ENCODE results near the gene TRDMT1. TPM values are rescaled to one million over a fixed set of nuclear protein-coding genes. Genes with fewer than 3 reads are reported as not detected.

TRDMT1 gene
- total RNA-seq, 1 donor from 2014 or later = 5.7 TPM

DNA sequence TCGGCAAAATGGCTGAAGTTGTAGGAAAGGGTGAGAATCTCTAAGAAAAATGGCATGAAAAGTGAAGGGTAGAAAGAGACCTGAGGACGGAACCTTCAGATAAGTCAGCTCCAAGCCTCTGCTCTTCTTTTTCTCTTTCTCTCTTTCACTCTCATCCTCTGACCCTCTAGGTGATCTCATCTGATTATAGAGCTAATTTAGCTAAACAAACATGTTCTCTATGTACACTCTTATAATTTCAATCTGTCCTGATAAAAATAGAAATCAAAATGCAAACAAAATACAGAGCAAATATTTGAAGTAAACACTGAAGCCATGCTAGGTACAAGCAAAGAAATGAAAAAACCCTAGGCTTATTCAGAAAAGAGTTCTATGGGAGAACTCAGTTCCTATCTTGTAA, 57.4 kb downstream of the TRDMT1 start:
- no peaks in the 10 kb centered on the region for H3K36me3 ChIP-seq
- H3K27ac ChIP-seq = peak overlapping the region; percentile 60 to 68
- TF ChIP-seq, protein P1, sequence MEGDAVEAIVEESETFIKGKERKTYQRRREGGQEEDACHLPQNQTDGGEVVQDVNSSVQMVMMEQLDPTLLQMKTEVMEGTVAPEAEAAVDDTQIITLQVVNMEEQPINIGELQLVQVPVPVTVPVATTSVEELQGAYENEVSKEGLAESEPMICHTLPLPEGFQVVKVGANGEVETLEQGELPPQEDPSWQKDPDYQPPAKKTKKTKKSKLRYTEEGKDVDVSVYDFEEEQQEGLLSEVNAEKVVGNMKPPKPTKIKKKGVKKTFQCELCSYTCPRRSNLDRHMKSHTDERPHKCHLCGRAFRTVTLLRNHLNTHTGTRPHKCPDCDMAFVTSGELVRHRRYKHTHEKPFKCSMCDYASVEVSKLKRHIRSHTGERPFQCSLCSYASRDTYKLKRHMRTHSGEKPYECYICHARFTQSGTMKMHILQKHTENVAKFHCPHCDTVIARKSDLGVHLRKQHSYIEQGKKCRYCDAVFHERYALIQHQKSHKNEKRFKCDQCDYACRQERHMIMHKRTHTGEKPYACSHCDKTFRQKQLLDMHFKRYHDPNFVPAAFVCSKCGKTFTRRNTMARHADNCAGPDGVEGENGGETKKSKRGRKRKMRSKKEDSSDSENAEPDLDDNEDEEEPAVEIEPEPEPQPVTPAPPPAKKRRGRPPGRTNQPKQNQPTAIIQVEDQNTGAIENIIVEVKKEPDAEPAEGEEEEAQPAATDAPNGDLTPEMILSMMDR (IDR thresholded peaks at IDR 0.05) = no peak
- peaks cover 3 to 25% of the 10 kb centered on the region in 2 donors for H3K4me1 ChIP-seq
- intact Hi-C loops (cut with DNase I) = loop anchor here (5.0 kb wide), 2 partner anchors 37 to 67 kb away; no protein-coding TSS in a partner anchor
- DNase-seq (ENCODE audit: low spot score in 2 of 2) = no peak
- no peaks in the 10 kb centered on the region for H3K9me3 ChIP-seq
- H3K27me3 ChIP-seq = no peaks in the 10 kb centered on the region
- no peak overlapping the region for H3K4me3 ChIP-seq

DNA sequence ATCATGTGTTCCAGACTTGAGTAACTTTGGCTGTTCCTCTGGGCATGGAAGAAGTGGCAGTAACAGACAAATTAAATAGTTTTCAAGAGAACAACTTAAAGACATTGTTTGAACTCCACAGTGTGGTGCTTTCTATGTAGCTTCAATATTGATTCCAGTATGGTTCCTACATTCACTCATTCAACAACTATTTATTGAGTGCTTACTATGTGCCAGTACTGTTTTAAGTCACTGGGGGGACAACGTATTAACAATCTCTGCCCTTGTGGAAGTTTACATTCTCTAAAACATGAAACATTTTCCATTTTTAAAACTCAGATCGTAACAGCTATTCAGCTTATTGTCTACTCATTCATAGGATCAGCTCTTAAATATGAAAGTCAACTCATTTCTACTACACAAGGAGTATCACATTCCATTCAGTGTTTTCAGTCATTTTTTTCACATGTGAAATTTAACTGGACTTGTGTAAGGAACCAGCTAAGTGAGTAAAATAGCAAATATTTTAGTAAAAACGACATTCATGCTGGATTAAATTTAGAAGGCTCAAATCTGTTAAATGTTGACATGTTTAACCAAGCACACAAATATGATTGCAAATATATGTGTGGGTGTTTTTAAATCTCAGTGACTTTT, 58.3 kb downstream of the TRDMT1 start:
- no peak overlapping the region for H3K4me3 ChIP-seq
- TF ChIP-seq, protein P1 (IDR thresholded peaks at IDR 0.05) = no peak
- H3K27me3 ChIP-seq = no peaks in the 10 kb centered on the region
- peak overlapping the region; percentile 60 to 68 for H3K27ac ChIP-seq
- no peaks in the 10 kb centered on the region for H3K36me3 ChIP-seq
- no peak for DNase-seq (ENCODE audit: low spot score in 2 of 2)
- no peaks in the 10 kb centered on the region for H3K9me3 ChIP-seq
- intact Hi-C loops (cut with DNase I) = loop anchor here (5.0 kb wide), 2 partner anchors 36 to 66 kb away; no protein-coding TSS in a partner anchor
- H3K4me1 ChIP-seq = peaks cover 3 to 25% of the 10 kb centered on the region in 2 donors

DNA sequence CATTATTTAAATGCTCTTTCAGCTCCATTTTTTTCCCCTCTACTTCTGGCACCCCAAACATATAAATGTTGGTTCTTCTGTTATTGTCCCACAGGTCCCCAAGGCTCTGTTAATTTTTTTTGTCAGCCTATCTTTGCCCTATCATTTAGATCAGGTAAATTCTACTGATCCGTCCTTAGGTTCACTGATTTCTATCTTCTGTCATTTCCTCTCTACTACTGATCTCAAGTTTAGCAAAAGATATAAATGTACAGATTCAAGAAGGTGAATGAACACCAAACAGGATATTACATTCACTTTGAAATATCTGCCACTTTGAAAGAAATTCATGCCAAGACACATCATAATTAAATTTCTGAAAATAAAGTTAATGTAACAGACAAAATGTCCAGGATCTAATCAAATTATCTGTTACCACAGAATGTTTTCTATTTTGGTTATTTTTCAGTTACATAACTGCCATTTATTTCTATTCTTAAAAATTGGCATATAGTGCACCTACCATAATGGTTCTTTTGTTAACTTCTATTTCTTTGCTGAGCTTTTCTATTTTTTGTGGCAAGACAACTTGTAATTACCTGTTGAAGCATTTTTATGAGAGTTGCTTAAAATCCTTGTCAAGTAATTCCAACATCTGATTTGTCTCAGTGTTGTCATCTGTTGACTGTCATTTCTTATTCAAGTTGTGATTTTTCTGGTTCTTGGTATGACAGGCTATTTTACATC, 59.8 kb downstream of the TRDMT1 start:
- TF ChIP-seq, protein P1 (IDR thresholded peaks at IDR 0.05) = no peak
- Histone ChIP-seq H3K36me3 (no peaks in the 10 kb centered on the region), H3K4me1 (peaks cover 3 to 25% of the 10 kb centered on the region in 2 donors), H3K4me3 (no peak overlapping the region), H3K27ac (peak overlapping the region; percentile 60 to 68), H3K27me3 (no peaks in the 10 kb centered on the region), H3K9me3 (no peaks in the 10 kb centered on the region)
- intact Hi-C loops (cut with DNase I) = loop anchor here (5.0 kb wide), 2 partner anchors 34 to 64 kb away; no protein-coding TSS in a partner anchor
- DNase-seq (ENCODE audit: low spot score in 2 of 2) = no peak

DNA sequence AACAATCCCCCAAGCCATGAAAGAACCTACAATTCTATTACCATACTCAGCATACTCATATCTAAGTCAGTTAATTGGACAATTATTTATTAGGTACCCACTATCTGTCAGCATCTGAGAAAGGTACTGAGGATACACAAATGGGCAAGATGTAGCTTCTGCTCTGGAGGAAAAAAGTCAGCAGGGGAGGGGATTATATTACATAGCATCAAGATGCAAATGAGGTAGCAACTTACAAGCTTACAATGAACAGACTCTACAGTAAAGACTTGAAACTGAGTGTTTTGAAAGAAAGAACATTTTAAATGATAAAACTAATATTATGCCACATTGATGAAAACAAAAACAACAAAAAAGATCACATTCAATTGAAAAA, 61.1 kb downstream of the TRDMT1 start:
- Histone ChIP-seq H3K36me3 (no peaks in the 10 kb centered on the region), H3K4me1 (peaks cover 3 to 25% of the 10 kb centered on the region in 2 donors), H3K27ac (no peak overlapping the region), H3K27me3 (no peaks in the 10 kb centered on the region), H3K4me3 (no peak overlapping the region), H3K9me3 (no peaks in the 10 kb centered on the region)
- DNase-seq (ENCODE audit: low spot score in 2 of 2) = no peak
- TF ChIP-seq, protein P1 (IDR thresholded peaks at IDR 0.05) = no peak
- intact Hi-C loops (cut with DNase I) = loop anchor here (5.0 kb wide), 2 partner anchors 33 to 63 kb away; no protein-coding TSS in a partner anchor

DNA sequence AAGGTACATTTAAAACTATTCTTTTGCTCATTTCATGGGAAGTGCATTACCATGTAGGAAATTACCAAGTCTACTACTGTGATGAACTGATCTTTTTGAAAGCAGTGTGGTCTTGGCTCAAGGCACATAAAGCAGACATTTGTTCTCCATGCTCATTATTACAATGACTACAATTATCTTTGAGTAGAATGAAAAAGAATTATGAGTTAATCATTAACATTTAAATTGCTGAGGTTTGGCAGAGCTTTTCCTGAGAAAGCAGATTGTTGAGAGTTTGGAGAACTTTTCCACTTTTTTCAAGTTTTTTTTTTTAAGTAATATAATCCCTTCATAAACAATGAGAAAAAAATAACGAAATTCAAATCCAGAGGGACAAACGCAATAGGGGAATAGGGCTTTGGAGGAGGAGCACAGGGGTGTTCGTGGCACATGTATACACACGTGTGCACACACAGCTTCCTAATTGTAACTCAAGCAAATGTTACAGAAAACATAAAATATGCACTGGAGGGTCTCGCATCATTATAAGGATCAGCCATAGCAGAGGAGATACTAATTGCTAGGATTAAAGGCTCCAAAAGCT, 62.9 kb downstream of the TRDMT1 start:
- DNase-seq (ENCODE audit: low spot score in 2 of 2) = no peak
- H3K9me3 ChIP-seq = no peaks in the 10 kb centered on the region
- intact Hi-C loops (cut with DNase I) = no loop called here
- TF ChIP-seq, protein P1 (IDR thresholded peaks at IDR 0.05) = no peak
- H3K27me3 ChIP-seq = no peaks in the 10 kb centered on the region
- H3K36me3 ChIP-seq = no peaks in the 10 kb centered on the region
- no peak overlapping the region for H3K4me3 ChIP-seq
- no peak overlapping the region for H3K27ac ChIP-seq
- peaks cover 3 to 18% of the 10 kb centered on the region in 2 donors for H3K4me1 ChIP-seq

Data from ascending aorta (tissue), 2 donors.